Measurements from ENCODE around the gene C1orf174. TPM values are rescaled to one million over a fixed set of nuclear protein-coding genes. Genes with fewer than 3 reads are reported as not detected.

C1orf174 gene
- polyA plus RNA-seq, 4 donors = 27.9 to 33.2 (median 29.7) TPM

GRCh38 chr1:3841491-3841890, 58.6 kb downstream of the C1orf174 start:
- DNase-seq (ENCODE audit: low read depth in 4 of 4, low spot score in 3 of 4) = no peak

Other genes starting within 250 kb of the C1orf174 start
- gene TP73, start 247.8 kb downstream of the C1orf174 start, polyA plus RNA-seq (ENCODE audit: insufficient read length in 4 of 4) = under 1 TPM; 0.47 to 0.97 (median 0.74) TPM
- under 1 TPM; 0.07 to 0.27 (median 0.19) TPM for gene CCDC27, start 147.8 kb downstream of the C1orf174 start, polyA plus RNA-seq (ENCODE audit: insufficient read length in 4 of 4)
- gene SMIM1, start 127.5 kb downstream of the C1orf174 start, polyA plus RNA-seq (ENCODE audit: insufficient read length in 4 of 4) = 10 to 100 TPM in 1 of 4 donors, 1 to 10 TPM in 3; 5.3 to 22.8 (median 8.8) TPM
- 10 to 100 TPM; 53.6 to 77.5 (median 62.1) TPM for gene LRRC47, start 103.8 kb downstream of the C1orf174 start, polyA plus RNA-seq (ENCODE audit: insufficient read length in 4 of 4)
- gene CEP104, start 43.1 kb downstream of the C1orf174 start, polyA plus RNA-seq (ENCODE audit: insufficient read length in 4 of 4) = 10 to 100 TPM; 30.2 to 43.3 (median 37.7) TPM
- gene DFFB, start 42.8 kb downstream of the C1orf174 start, polyA plus RNA-seq (ENCODE audit: insufficient read length in 4 of 4) = 10 to 100 TPM in 1 of 4 donors, 1 to 10 TPM in 3; 5.2 to 11.2 (median 7.0) TPM